ENCODE data around the gene RGMA.

RGMA gene

GRCh38 chr15:93058904-93059427, 30.0 kb downstream of the RGMA start:
- no peak for TF ChIP-seq CTCF (IDR thresholded peaks at IDR 0.05; ENCODE audit: low read depth, low read length)
- DNase-seq (ENCODE audit: low read depth in 2 of 2) = no peak
- H3K4me3 ChIP-seq (replicated peaks in 1 of 2; ENCODE audit: low read depth in 2 of 2, low read length in 2 of 2) = no peak overlapping the region

GRCh38 chr15:93058128-93058527, 30.9 kb downstream of the RGMA start:
- no peak for DNase-seq (ENCODE audit: low read depth in 2 of 2)
- no peak overlapping the region for H3K4me3 ChIP-seq (replicated peaks in 1 of 2; ENCODE audit: low read depth in 2 of 2, low read length in 2 of 2)
- TF ChIP-seq CTCF (IDR thresholded peaks at IDR 0.05; ENCODE audit: low read depth, low read length) = no peak

GRCh38 chr15:93057618-93058017, 31.4 kb downstream of the RGMA start:
- DNase-seq (ENCODE audit: low read depth in 2 of 2) = no peak
- TF ChIP-seq CTCF (IDR thresholded peaks at IDR 0.05; ENCODE audit: low read depth, low read length) = no peak
- H3K4me3 ChIP-seq (replicated peaks in 1 of 2; ENCODE audit: low read depth in 2 of 2, low read length in 2 of 2) = no peak overlapping the region

- TF ChIP-seq CTCF (IDR thresholded peaks at IDR 0.05; ENCODE audit: low read depth, low read length) = no peak
- no peak overlapping the region for H3K4me3 ChIP-seq (replicated peaks in 1 of 2; ENCODE audit: low read depth in 2 of 2, low read length in 2 of 2)
- DNase-seq (ENCODE audit: low read depth in 2 of 2) = no peak
Measured at GRCh38 chr15:93056836-93057235, 32.2 kb downstream of the RGMA start.

- H3K4me3 ChIP-seq (replicated peaks in 1 of 2; ENCODE audit: low read depth in 2 of 2, low read length in 2 of 2) = no peak overlapping the region
- DNase-seq (ENCODE audit: low read depth in 2 of 2) = no peak
- TF ChIP-seq CTCF (IDR thresholded peaks at IDR 0.05; ENCODE audit: low read depth, low read length) = no peak
Measured at GRCh38 chr15:93055211-93055610, 33.8 kb downstream of the RGMA start.

GRCh38 chr15:93052090-93052879, 36.7 kb downstream of the RGMA start:
- H3K4me3 ChIP-seq (replicated peaks in 1 of 2; ENCODE audit: low read depth in 2 of 2, low read length in 2 of 2) = no peak overlapping the region
- DNase-seq (ENCODE audit: low read depth in 2 of 2) = no peak
- no peak for TF ChIP-seq CTCF (IDR thresholded peaks at IDR 0.05; ENCODE audit: low read depth, low read length)

Data from cardiac fibroblast (primary cell).